Fibroblast of pulmonary artery (primary cell): Measurements from ENCODE around the gene KMT2B.
A peak's percentile ranks its signal among the peaks of the same experiment; 100 is the strongest.

ENCODE experiments used
- DNase-seq: peaks from one replicate; pipeline ENCODE4 v3.0.0-alpha.2; 2010; ENCODE audit warnings: low read depth
- H3K4me3 ChIP-seq: replicated peaks from 2 replicates; pipeline ENCODE4 v1.5.1; 2011; ENCODE audit warnings: low read depth, mild to moderate bottlenecking, control low read depth, low read length, moderate library complexity
- CTCF ChIP-seq: IDR thresholded peaks from 2 replicates; pipeline ENCODE4 v1.5.1; 2011; ENCODE audit warnings: mild to moderate bottlenecking, control low read depth, low read length, inconsistent platforms; ENCODE audit errors: missing control alignments

Gene KMT2B

GRCh38 chr19:35715981-35716800 is 1.6 kb upstream of the KMT2B start:
- DNase-seq, result peak; percentile 39
- no peak for TF ChIP-seq CTCF
- peak overlapping the region; percentile 81 for H3K4me3 ChIP-seq

- peak; percentile 70 for TF ChIP-seq CTCF
- peak overlapping the region; percentile 81 for H3K4me3 ChIP-seq
- DNase-seq, result peak; percentile 96
Measured at GRCh38 chr19:35716801-35717664, 770 bp upstream of the KMT2B start.

- no peak for TF ChIP-seq CTCF
- peak overlapping the region; percentile 81 for H3K4me3 ChIP-seq
- peak; percentile 8 for DNase-seq
Measured at GRCh38 chr19:35718345-35719041, 690 bp downstream of the KMT2B start.

- no peak for DNase-seq
- H3K4me3 ChIP-seq, result peak overlapping the region; percentile 81
- TF ChIP-seq CTCF, result no peak
Measured at GRCh38 chr19:35719402-35720162, 1.8 kb downstream of the KMT2B start.

GRCh38 chr19:35720163-35720524 is 2.3 kb downstream of the KMT2B start:
- H3K4me3 ChIP-seq, result no peak overlapping the region
- no peak for DNase-seq
- no peak for TF ChIP-seq CTCF

GRCh38 chr19:35720648-35721047 is 2.8 kb downstream of the KMT2B start:
- H3K4me3 ChIP-seq, result no peak overlapping the region
- DNase-seq, result no peak
- no peak for TF ChIP-seq CTCF
